ENCODE measurements around the gene ANO4.

GRCh38 chr12:100986595-100987547, 192.3 kb downstream of the ANO4 start:
- TF ChIP-seq, protein P1, sequence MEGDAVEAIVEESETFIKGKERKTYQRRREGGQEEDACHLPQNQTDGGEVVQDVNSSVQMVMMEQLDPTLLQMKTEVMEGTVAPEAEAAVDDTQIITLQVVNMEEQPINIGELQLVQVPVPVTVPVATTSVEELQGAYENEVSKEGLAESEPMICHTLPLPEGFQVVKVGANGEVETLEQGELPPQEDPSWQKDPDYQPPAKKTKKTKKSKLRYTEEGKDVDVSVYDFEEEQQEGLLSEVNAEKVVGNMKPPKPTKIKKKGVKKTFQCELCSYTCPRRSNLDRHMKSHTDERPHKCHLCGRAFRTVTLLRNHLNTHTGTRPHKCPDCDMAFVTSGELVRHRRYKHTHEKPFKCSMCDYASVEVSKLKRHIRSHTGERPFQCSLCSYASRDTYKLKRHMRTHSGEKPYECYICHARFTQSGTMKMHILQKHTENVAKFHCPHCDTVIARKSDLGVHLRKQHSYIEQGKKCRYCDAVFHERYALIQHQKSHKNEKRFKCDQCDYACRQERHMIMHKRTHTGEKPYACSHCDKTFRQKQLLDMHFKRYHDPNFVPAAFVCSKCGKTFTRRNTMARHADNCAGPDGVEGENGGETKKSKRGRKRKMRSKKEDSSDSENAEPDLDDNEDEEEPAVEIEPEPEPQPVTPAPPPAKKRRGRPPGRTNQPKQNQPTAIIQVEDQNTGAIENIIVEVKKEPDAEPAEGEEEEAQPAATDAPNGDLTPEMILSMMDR (IDR thresholded peaks at IDR 0.05; ENCODE audit: low read depth, low read length): no peak
- TF ChIP-seq POLR2A (IDR thresholded peaks at IDR 0.05; ENCODE audit: extremely low read depth, insufficient read length) (no peak), MYC (IDR thresholded peaks at IDR 0.05; ENCODE audit: low read depth, low read length) (no peak)
- TF ChIP-seq, protein P2, sequence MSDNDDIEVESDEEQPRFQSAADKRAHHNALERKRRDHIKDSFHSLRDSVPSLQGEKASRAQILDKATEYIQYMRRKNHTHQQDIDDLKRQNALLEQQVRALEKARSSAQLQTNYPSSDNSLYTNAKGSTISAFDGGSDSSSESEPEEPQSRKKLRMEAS (IDR thresholded peaks at IDR 0.05; ENCODE audit: low read depth, low read length): no peak

Data from NB4 (cell line).